Hepatic stellate cell (primary cell): Measurements from ENCODE around the gene PATL1.
"Not testable (repeated sequence)": the region's sequence is repeated elsewhere in the genome, so short reads cannot be mapped to it uniquely, and the experiment has no call there.

Experiments used
- DNase-seq: peaks from one replicate; pipeline ENCODE4 v3.0.0; 2011; ENCODE audit warnings: low spot score

The PATL1 gene

GRCh38 chr11:59668950-59669610, at the start of gene PATL1:
Gene PATL1 (minus strand): TSS chr11:59669037. CDS start chr11:59668895, 142 bp downstream.
- peak; percentile 97 for DNase-seq

GRCh38 chr11:59716051-59716450, 47.2 kb upstream of the PATL1 start:
- DNase-seq, result no peak

GRCh38 chr11:59713745-59714144, 44.9 kb upstream of the PATL1 start, which contains the start of gene OR10V1:
Gene OR10V1 (minus strand): TSS chr11:59713845. CDS start chr11:59713845, 0 bp downstream.
- DNase-seq, result no peak

GRCh38 chr11:59710136-59710847, 41.5 kb upstream of the PATL1 start:
- no peak for DNase-seq

- DNase-seq, result peak; percentile 16
Measured at GRCh38 chr11:59708537-59708936, 39.7 kb upstream of the PATL1 start.

- no peak for DNase-seq
Measured at GRCh38 chr11:59707371-59707770, 38.5 kb upstream of the PATL1 start.

- DNase-seq, result peak; percentile 8
Measured at GRCh38 chr11:59706518-59707285, 37.9 kb upstream of the PATL1 start.

- DNase-seq, result no peak
Measured at GRCh38 chr11:59705294-59705693, 36.5 kb upstream of the PATL1 start.

- DNase-seq, result not testable (repeated sequence)
Measured at GRCh38 chr11:59703515-59703914, 34.7 kb upstream of the PATL1 start.

- DNase-seq, result not testable (repeated sequence)
Measured at GRCh38 chr11:59700157-59700556, 31.3 kb upstream of the PATL1 start.

- DNase-seq, result no peak
Measured at GRCh38 chr11:59698506-59698905, 29.7 kb upstream of the PATL1 start.

GRCh38 chr11:59692915-59693314, 24.1 kb upstream of the PATL1 start:
- DNase-seq, result no peak

- DNase-seq, result no peak
Measured at GRCh38 chr11:59691156-59691555, 22.3 kb upstream of the PATL1 start.

GRCh38 chr11:59689015-59689414, 20.2 kb upstream of the PATL1 start:
- DNase-seq, result no peak

- DNase-seq, result not testable (repeated sequence)
Measured at GRCh38 chr11:59681260-59681725, 12.5 kb upstream of the PATL1 start.

GRCh38 chr11:59680287-59681154, 11.7 kb upstream of the PATL1 start:
- DNase-seq, result peak; percentile 64

- no peak for DNase-seq
Measured at GRCh38 chr11:59679347-59679746, 10.5 kb upstream of the PATL1 start.

- DNase-seq, result no peak
Measured at GRCh38 chr11:59678813-59679165, 10.0 kb upstream of the PATL1 start.

GRCh38 chr11:59678118-59678812, 9.4 kb upstream of the PATL1 start:
- no peak for DNase-seq

GRCh38 chr11:59676205-59676604, 7.4 kb upstream of the PATL1 start:
- no peak for DNase-seq

GRCh38 chr11:59674291-59674690, 5.5 kb upstream of the PATL1 start:
- DNase-seq, result no peak
